Suprapubic skin (tissue), 4 donors: ENCODE results near the gene HDGFL3. TPM values are rescaled to one million over a fixed set of nuclear protein-coding genes. Genes with fewer than 3 reads are reported as not detected.

Experiments
- DNase-seq, 2 donors: peaks; one replicate each; pipeline ENCODE4 v3.0.0-alpha.2; 2019; ENCODE audit warnings: low spot score in 2 of 2
- H3K27ac ChIP-seq: fragments of 200-600 bp; sonication (generic); one replicate; pipeline ENCODE4 v1.5.1; 2019
- H3K27me3 ChIP-seq: fragments of 200-600 bp; sonication (generic); one replicate; pipeline ENCODE4 v1.5.1; 2019
- H3K36me3 ChIP-seq: fragments of 200-600 bp; sonication (generic); one replicate; pipeline ENCODE4 v1.5.1; 2019
- H3K4me1 ChIP-seq: fragments of 200-600 bp; sonication (generic); one replicate; pipeline ENCODE4 v1.5.1; 2019
- H3K4me3 ChIP-seq: fragments of 200-600 bp; sonication (generic); one replicate; pipeline ENCODE4 v1.5.1; 2019; ENCODE audit warnings: mild to moderate bottlenecking
- H3K9me3 ChIP-seq: fragments of 200-600 bp; sonication (generic); one replicate; pipeline ENCODE4 v1.5.1; 2019
- CTCF ChIP-seq, 2 donors: fragments of 200-600 bp in 1 of 2; fragments of 450-650 bp in 1 of 2; sonication (generic) in 1 of 2; IDR thresholded peaks; one replicate each; pipeline ENCODE4 v1.5.1; 2016 to 2019; ENCODE audit warnings: antibody characterized with exemption in 2 of 2, mild to moderate bottlenecking in 1 of 2, moderate library complexity in 1 of 2
- EP300 ChIP-seq: sonication (generic); formaldehyde crosslinking; IDR thresholded peaks from one replicate; pipeline ENCODE4 v1.6.1; 2017; ENCODE audit warnings: antibody characterized with exemption
- POLR2A ChIP-seq, 2 donors: fragments of 450-650 bp; IDR thresholded peaks; one replicate each; pipeline ENCODE4 v1.6.1; 2017; ENCODE audit warnings: antibody characterized with exemption in 2 of 2, mild to moderate bottlenecking in 2 of 2, moderate library complexity in 2 of 2
- POLR2AphosphoS5 ChIP-seq, 3 donors: sonication (generic); formaldehyde crosslinking; IDR thresholded peaks; one replicate each; pipeline ENCODE4 v1.6.1; 2017; ENCODE audit warnings: antibody characterized with exemption in 3 of 3
- WGBS: methylation state at CpG from one replicate; pipeline ENCODE4 v1.1.5; 2018; 5-methylcytosine and 5-hydroxymethylcytosine counted together
- total RNA-seq, 4 donors: library from RNA; depleted of rRNA; stranded (reverse); fragments of >200 nt; gene quantifications; one replicate each; pipeline ENCODE4 v1.1.0, GENCODE V29; 2016

Gene HDGFL3
- total RNA-seq, 4 donors from 2014 or later = 3.7 to 11.3 (median 6.0) TPM

- no peak overlapping the region for H3K4me3 ChIP-seq
- no peak overlapping the region for H3K27ac ChIP-seq
- no peak for TF ChIP-seq EP300
- no peak for TF ChIP-seq CTCF (IDR thresholded peaks at IDR 0.05)
- no peak for TF ChIP-seq POLR2AphosphoS5 (IDR thresholded peaks at IDR 0.05)
- TF ChIP-seq POLR2A (IDR thresholded peaks at IDR 0.05) = no peak
- peaks cover 27% of the 10 kb centered on the region for H3K4me1 ChIP-seq
- no peaks in the 10 kb centered on the region for H3K9me3 ChIP-seq
- no peak for DNase-seq
- H3K27me3 ChIP-seq = no peaks in the 10 kb centered on the region
- no peaks in the 10 kb centered on the region for H3K36me3 ChIP-seq
- 72% methylated on average over 3 of the region's 3 CpGs for WGBS
Measured at GRCh38 chr15:83204697-83205096, 2.9 kb downstream of the HDGFL3 start.

GRCh38 chr15:83203543-83203942 lies 4.1 kb downstream of the HDGFL3 start:
- H3K4me3 ChIP-seq = no peak overlapping the region
- no peaks in the 10 kb centered on the region for H3K9me3 ChIP-seq
- WGBS = 87% methylated on average over 4 of the region's 4 CpGs

GRCh38 chr15:83200589-83200988 lies 7.0 kb downstream of the HDGFL3 start:
- TF ChIP-seq POLR2A (IDR thresholded peaks at IDR 0.05) (no peak), POLR2AphosphoS5 (IDR thresholded peaks at IDR 0.05) (no peak), CTCF (IDR thresholded peaks at IDR 0.05) (no peak), EP300 (no peak)
- Histone ChIP-seq H3K4me3 (no peak overlapping the region), H3K9me3 (no peaks in the 10 kb centered on the region), H3K27ac (no peak overlapping the region), H3K4me1 (peaks cover 11% of the 10 kb centered on the region), H3K36me3 (no peaks in the 10 kb centered on the region), H3K27me3 (no peaks in the 10 kb centered on the region)
- no peak for DNase-seq

More at GRCh38 chr15:83203543-83203942, 4.1 kb downstream of the HDGFL3 start:
- peaks cover 27% of the 10 kb centered on the region for H3K4me1 ChIP-seq
- TF ChIP-seq EP300 (no peak), POLR2A (IDR thresholded peaks at IDR 0.05) (no peak), POLR2AphosphoS5 (IDR thresholded peaks at IDR 0.05) (no peak), CTCF (IDR thresholded peaks at IDR 0.05) (no peak)
- H3K27me3 ChIP-seq = no peaks in the 10 kb centered on the region
- no peak overlapping the region for H3K27ac ChIP-seq
- H3K36me3 ChIP-seq = no peaks in the 10 kb centered on the region
- no peak for DNase-seq

- Histone ChIP-seq H3K36me3 (no peaks in the 10 kb centered on the region), H3K9me3 (no peaks in the 10 kb centered on the region), H3K27me3 (no peaks in the 10 kb centered on the region), H3K4me3 (no peak overlapping the region), H3K27ac (no peak overlapping the region), H3K4me1 (peaks cover 10% of the 10 kb centered on the region)
- WGBS = 88% methylated on average over 7 of the region's 7 CpGs
- TF ChIP-seq CTCF (IDR thresholded peaks at IDR 0.05) = no peak
- TF ChIP-seq EP300 = no peak
- no peak for TF ChIP-seq POLR2AphosphoS5 (IDR thresholded peaks at IDR 0.05)
- no peak for TF ChIP-seq POLR2A (IDR thresholded peaks at IDR 0.05)
- no peak for DNase-seq
Measured at GRCh38 chr15:83200162-83200561, 7.5 kb downstream of the HDGFL3 start.

- 88% methylated on average over 1 of the region's 1 CpG for WGBS
- H3K9me3 ChIP-seq = no peaks in the 10 kb centered on the region
- no peaks in the 10 kb centered on the region for H3K36me3 ChIP-seq
- peaks cover 10% of the 10 kb centered on the region for H3K4me1 ChIP-seq
- no peaks in the 10 kb centered on the region for H3K27me3 ChIP-seq
- no peak for DNase-seq
- H3K27ac ChIP-seq = no peak overlapping the region
- no peak overlapping the region for H3K4me3 ChIP-seq
- TF ChIP-seq POLR2A (IDR thresholded peaks at IDR 0.05) (no peak), POLR2AphosphoS5 (IDR thresholded peaks at IDR 0.05) (no peak), CTCF (IDR thresholded peaks at IDR 0.05) (no peak), EP300 (no peak)
Measured at GRCh38 chr15:83199288-83199687, 8.3 kb downstream of the HDGFL3 start.
